Thyroid gland (tissue), 4 donors: ENCODE results near the gene KRT3.

Source experiments
- CTCF ChIP-seq, 6 experiments: fragments of 200-600 bp in 3 of 6; fragments of 450-650 bp in 3 of 6; sonication (generic) in 3 of 6; IDR thresholded peaks; one replicate each; pipeline ENCODE4 v1.5.1; 2016 to 2019; ENCODE audit warnings: antibody characterized with exemption in 6 of 6, mild to moderate bottlenecking in 2 of 6, inconsistent platforms in 1 of 6, moderate library complexity in 1 of 6
- POLR2A ChIP-seq, 2 donors: fragments of 450-650 bp; IDR thresholded peaks; one replicate each; pipeline ENCODE4 v1.6.1; 2017; ENCODE audit warnings: antibody characterized with exemption in 2 of 2, mild to moderate bottlenecking in 2 of 2, moderate library complexity in 1 of 2

DNA sequence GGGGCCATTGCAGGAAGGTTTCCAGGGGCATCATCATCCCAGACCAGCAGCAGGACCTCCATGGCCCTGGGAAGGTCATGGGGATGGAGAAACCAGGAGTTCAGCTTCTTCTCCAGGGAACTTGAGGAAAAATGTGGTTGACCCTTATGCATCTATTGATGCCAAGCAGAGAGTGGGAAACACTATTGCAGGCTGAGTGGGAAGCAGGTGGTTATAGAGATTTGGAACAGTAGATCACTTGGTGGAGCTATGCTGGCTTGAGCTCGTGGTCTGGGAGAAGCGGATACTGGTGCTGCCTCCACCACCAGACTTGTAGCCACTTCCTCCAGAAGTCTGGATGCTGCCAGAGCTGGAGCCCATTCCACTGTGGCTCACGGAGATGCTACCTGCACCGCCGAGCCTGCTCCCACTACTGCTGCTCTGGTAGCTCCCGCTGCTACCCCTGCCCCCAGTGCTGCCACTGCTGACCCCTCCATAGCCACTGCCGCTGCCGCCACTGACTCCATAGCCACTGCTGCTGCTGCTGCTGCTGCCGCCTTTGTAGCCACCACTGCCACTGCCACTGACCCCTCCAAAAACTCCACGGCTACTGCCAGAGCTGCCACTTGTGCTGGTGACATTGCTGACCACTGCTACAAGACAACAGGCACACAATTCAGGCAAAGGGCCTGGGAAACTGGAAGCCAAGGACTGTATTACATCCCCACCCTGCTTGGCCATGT is 27.3 kb downstream of the KRT3 start:
- no peak for TF ChIP-seq CTCF (IDR thresholded peaks at IDR 0.05)
- TF ChIP-seq POLR2A (IDR thresholded peaks at IDR 0.05) = no peak
